Gastrocnemius medialis (tissue), 4 donors: ENCODE results near the gene NDUFS5.

Experiments
- CTCF ChIP-seq, 5 experiments: fragments of 450-650 bp in 3 of 5; fragments of 200-600 bp in 2 of 5; sonication (generic) in 2 of 5; IDR thresholded peaks in 4 of 5; conservative IDR thresholded peaks in 1 of 5; 1 replicate in 4 of 5; 2 replicates in 1 of 5; pipeline ENCODE4 v1.5.1; 2016 to 2019; ENCODE audit warnings: antibody characterized with exemption in 5 of 5, mild to moderate bottlenecking in 3 of 5, moderate library complexity in 3 of 5
- POLR2A ChIP-seq, 2 donors: fragments of 450-650 bp; IDR thresholded peaks; one replicate each; pipeline ENCODE4 v1.6.1; 2017; ENCODE audit warnings: antibody characterized with exemption in 2 of 2, mild to moderate bottlenecking in 2 of 2, moderate library complexity in 2 of 2

GRCh38 chr1:38997034-38997900 lies 28.9 kb upstream of the NDUFS5 start:
- no peak for TF ChIP-seq POLR2A (IDR thresholded peaks at IDR 0.05)
- no peak for TF ChIP-seq CTCF (IDR thresholded peaks at IDR 0.05 in 4 of 5, conservative IDR thresholded peaks at IDR 0.05 in 1 of 5)
